Liver (tissue), 9 donors: ENCODE data around the gene DOP1B. TPM values are rescaled to one million over a fixed set of nuclear protein-coding genes. Genes with fewer than 3 reads are reported as not detected.
A peak's percentile ranks its signal among the peaks of the same experiment; 100 is the strongest.

Experiments
- DNase-seq: peaks from one replicate; pipeline ENCODE4 v3.0.0-alpha.2; 2017; ENCODE audit warnings: low spot score
- H3K27ac ChIP-seq, 2 donors: one replicate each; pipeline ENCODE4 v1.7.0; 2013; ENCODE audit warnings: inconsistent platforms in 2 of 2, low read length in 2 of 2, control low read depth in 1 of 2, low read depth in 1 of 2, mild to moderate bottlenecking in 1 of 2
- H3K27me3 ChIP-seq, 4 donors: one replicate each; pipeline versions ENCODE4 v1.6.1 to v1.7.0; 2013; ENCODE audit warnings: low read length in 3 of 4, inconsistent platforms in 1 of 4, mild to moderate bottlenecking in 1 of 4, moderate library complexity in 1 of 4; ENCODE audit not compliant: control insufficient read depth in 4 of 4, insufficient read depth in 4 of 4
- H3K36me3 ChIP-seq, 4 donors: one replicate each; pipeline versions ENCODE4 v1.6.1 to v1.7.0; 2013; ENCODE audit warnings: low read length in 3 of 4, mild to moderate bottlenecking in 3 of 4, low read depth in 1 of 4, moderate library complexity in 1 of 4; ENCODE audit not compliant: control insufficient read depth in 4 of 4, insufficient read depth in 3 of 4
- H3K4me1 ChIP-seq, 4 donors: one replicate each; pipeline versions ENCODE4 v1.6.1 to v1.7.0; 2013; ENCODE audit warnings: low read length in 3 of 4, mild to moderate bottlenecking in 3 of 4, moderate library complexity in 1 of 4; ENCODE audit not compliant: control insufficient read depth in 4 of 4, insufficient read depth in 4 of 4
- H3K4me3 ChIP-seq, 3 donors: one replicate each; pipeline versions ENCODE4 v1.6.1 to v1.7.0; 2013; ENCODE audit warnings: low read length in 3 of 3, control low read depth in 1 of 3, low read depth in 1 of 3, mild to moderate bottlenecking in 1 of 3
- H3K9ac ChIP-seq, 2 donors: one replicate each; pipeline ENCODE4 v1.7.0; 2013; ENCODE audit warnings: low read length in 2 of 2, mild to moderate bottlenecking in 2 of 2, moderate library complexity in 2 of 2, control low read depth in 1 of 2, low read depth in 1 of 2
- H3K9me3 ChIP-seq, 4 donors: one replicate each; pipeline versions ENCODE4 v1.6.1 to v1.7.0; 2013; ENCODE audit warnings: low read length in 3 of 4; ENCODE audit not compliant: control insufficient read depth in 4 of 4
- CTCF ChIP-seq: fragments of 150-350 bp; IDR thresholded peaks from 2 replicates; pipeline ENCODE4 v1.5.1; 2017; ENCODE audit warnings: improper control_type of control experiment, low read depth, low read length; ENCODE audit not compliant: missing input control
- EGR1 ChIP-seq, 2 donors: IDR thresholded peaks; 2 replicates each; pipeline ENCODE4 v1.6.1; 2016 to 2018; ENCODE audit warnings: antibody characterized with exemption in 2 of 2, low read depth in 2 of 2
- FOXA1 ChIP-seq: IDR thresholded peaks from 2 replicates; pipeline ENCODE4 v1.6.1; 2016; ENCODE audit warnings: antibody characterized with exemption
- FOXA2 ChIP-seq: IDR thresholded peaks from 2 replicates; pipeline ENCODE4 v1.6.1; 2016; ENCODE audit warnings: antibody characterized with exemption
- GABPA ChIP-seq, 2 donors: IDR thresholded peaks in 1 of 2; conservative IDR thresholded peaks in 1 of 2; 2 replicates each; pipeline ENCODE4 v1.6.1; 2016; ENCODE audit warnings: antibody characterized with exemption in 2 of 2, mild to moderate bottlenecking in 1 of 2, moderate library complexity in 1 of 2
- HNF4A ChIP-seq, 2 donors: conservative IDR thresholded peaks; 2 replicates each; pipeline ENCODE4 v1.6.1; 2016; ENCODE audit warnings: antibody characterized with exemption in 2 of 2, mild to moderate bottlenecking in 2 of 2
- HNF4G ChIP-seq: IDR thresholded peaks from 2 replicates; pipeline ENCODE4 v1.6.1; 2016; ENCODE audit warnings: antibody characterized with exemption
- JUND ChIP-seq, 2 donors: IDR thresholded peaks; 2 replicates each; pipeline ENCODE4 v1.6.1; 2016; ENCODE audit warnings: antibody characterized with exemption in 2 of 2
- NR2F2 ChIP-seq: IDR thresholded peaks from 2 replicates; pipeline ENCODE4 v1.6.1; 2016; ENCODE audit warnings: antibody characterized with exemption
- RAD21 ChIP-seq, 2 donors: IDR thresholded peaks; 2 replicates each; pipeline ENCODE4 v1.6.1; 2016; ENCODE audit warnings: antibody characterized with exemption in 2 of 2, mild to moderate bottlenecking in 2 of 2
- RXRA ChIP-seq, 2 donors: IDR thresholded peaks; 2 replicates each; pipeline ENCODE4 v1.6.1; 2017 to 2018; ENCODE audit warnings: antibody characterized with exemption in 2 of 2, mild to moderate bottlenecking in 1 of 2
- SP1 ChIP-seq: IDR thresholded peaks from 2 replicates; pipeline ENCODE4 v1.6.1; 2018; ENCODE audit warnings: antibody characterized with exemption, mild to moderate bottlenecking
- TAF1 ChIP-seq: conservative IDR thresholded peaks from 2 replicates; pipeline ENCODE4 v1.6.1; 2016; ENCODE audit warnings: antibody characterized with exemption, mild to moderate bottlenecking
- YY1 ChIP-seq: IDR thresholded peaks from 2 replicates; pipeline ENCODE4 v1.6.1; 2016; ENCODE audit warnings: antibody characterized with exemption, mild to moderate bottlenecking
- ZBTB33 ChIP-seq: IDR thresholded peaks from 2 replicates; pipeline ENCODE4 v1.6.1; 2016; ENCODE audit warnings: antibody characterized with exemption
- WGBS: extraction: QIAGEN DNeasy Blood & Tissue Kit; methylation state at CpG from one replicate; pipeline ENCODE4 v1.1.7; 2013; 5-methylcytosine and 5-hydroxymethylcytosine counted together
- polyA plus RNA-seq, 2 donors: library from polyadenylated mRNA; stranded (reverse) in 1 of 2; unstranded in 1 of 2; fragments of 200-250 nt in 1 of 2; fragments of >200 nt in 1 of 2; fragmentation: Nextera tagmentation in 1 of 2; extraction: Ambion mirVana in 1 of 2; gene quantifications; one replicate each; pipeline versions ENCODE4 v1.2.1 to v1.2.3, GENCODE V29; 2013 to 2015
- total RNA-seq, 2 donors: library from RNA; depleted of rRNA; stranded (reverse); fragments of >200 nt; gene quantifications; one replicate each; pipeline ENCODE4 v1.2.3, GENCODE V29; 2014
- TF ChIP-seq, protein P1 (sequence below): IDR thresholded peaks from 2 replicates; pipeline ENCODE4 v1.6.1; 2016; ENCODE audit warnings: antibody characterized with exemption
- TF ChIP-seq, protein P2 (sequence below): IDR thresholded peaks from 2 replicates; pipeline ENCODE4 v1.6.1; 2016; ENCODE audit warnings: antibody characterized with exemption, mild to moderate bottlenecking
- TF ChIP-seq, protein P3 (sequence below): IDR thresholded peaks from 2 replicates; pipeline ENCODE4 v1.6.1; 2016; ENCODE audit warnings: antibody characterized with exemption
- donor health status: healthy.
- donor health status: healthy.
- donor health status: healthy.
- donor health status: healthy.
- donor health status: healthy.

The DOP1B gene
- total and polyA plus RNA-seq, 4 donors, result 5.8 to 7.1 (median 6.3) TPM

DNA sequence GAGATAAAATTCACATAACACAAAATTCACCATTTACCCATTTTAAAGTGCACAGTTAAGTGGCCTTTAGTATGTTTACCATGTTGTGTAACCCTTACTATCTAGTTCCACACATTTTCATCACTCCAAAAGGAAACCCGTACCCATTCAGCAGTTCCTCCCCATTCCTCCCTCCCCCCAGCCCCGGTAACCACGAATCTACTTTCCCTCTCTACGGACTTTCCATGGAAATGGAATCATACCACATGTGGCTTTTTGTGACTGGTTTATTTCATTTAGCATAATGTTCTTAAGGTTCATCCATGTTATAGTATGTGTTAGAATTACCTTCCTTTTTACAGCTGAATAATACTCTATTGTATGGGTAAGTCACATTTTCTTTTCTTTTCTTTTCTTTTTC lies 10.9 kb downstream of the DOP1B start:
- WGBS, result 66% methylated on average over 4 of the region's 4 CpGs
- H3K4me3 ChIP-seq, result no peak overlapping the region
- TF ChIP-seq HNF4A (conservative IDR thresholded peaks at IDR 0.05) (peak; percentile 29 to 37), NR2F2 (no peak)
- DNase-seq, result no peak
- H3K27me3 ChIP-seq, result no peaks in the 10 kb centered on the region
- H3K9me3 ChIP-seq, result no peaks in the 10 kb centered on the region
- H3K27ac ChIP-seq, result no peak overlapping the region
- peaks cover 4 to 26% (median 8%) of the 10 kb centered on the region in 4 donors for H3K4me1 ChIP-seq
- peaks cover 0 to 2% (median 0%) of the 10 kb centered on the region in 4 donors for H3K36me3 ChIP-seq
- H3K9ac ChIP-seq, result no peak overlapping the region

- WGBS, result 92% methylated on average over 19 of the region's 19 CpGs
- H3K27ac ChIP-seq, result no peak overlapping the region
- no peaks in the 10 kb centered on the region for H3K9me3 ChIP-seq
- peaks cover 0 to 2% (median 0%) of the 10 kb centered on the region in 4 donors for H3K36me3 ChIP-seq
- H3K27me3 ChIP-seq, result no peaks in the 10 kb centered on the region
- TF ChIP-seq, protein P1, sequence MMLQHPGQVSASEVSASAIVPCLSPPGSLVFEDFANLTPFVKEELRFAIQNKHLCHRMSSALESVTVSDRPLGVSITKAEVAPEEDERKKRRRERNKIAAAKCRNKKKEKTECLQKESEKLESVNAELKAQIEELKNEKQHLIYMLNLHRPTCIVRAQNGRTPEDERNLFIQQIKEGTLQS, result no peak
- TF ChIP-seq JUND (IDR thresholded peaks at IDR 0.05), result no peak
- TF ChIP-seq, protein P2, sequence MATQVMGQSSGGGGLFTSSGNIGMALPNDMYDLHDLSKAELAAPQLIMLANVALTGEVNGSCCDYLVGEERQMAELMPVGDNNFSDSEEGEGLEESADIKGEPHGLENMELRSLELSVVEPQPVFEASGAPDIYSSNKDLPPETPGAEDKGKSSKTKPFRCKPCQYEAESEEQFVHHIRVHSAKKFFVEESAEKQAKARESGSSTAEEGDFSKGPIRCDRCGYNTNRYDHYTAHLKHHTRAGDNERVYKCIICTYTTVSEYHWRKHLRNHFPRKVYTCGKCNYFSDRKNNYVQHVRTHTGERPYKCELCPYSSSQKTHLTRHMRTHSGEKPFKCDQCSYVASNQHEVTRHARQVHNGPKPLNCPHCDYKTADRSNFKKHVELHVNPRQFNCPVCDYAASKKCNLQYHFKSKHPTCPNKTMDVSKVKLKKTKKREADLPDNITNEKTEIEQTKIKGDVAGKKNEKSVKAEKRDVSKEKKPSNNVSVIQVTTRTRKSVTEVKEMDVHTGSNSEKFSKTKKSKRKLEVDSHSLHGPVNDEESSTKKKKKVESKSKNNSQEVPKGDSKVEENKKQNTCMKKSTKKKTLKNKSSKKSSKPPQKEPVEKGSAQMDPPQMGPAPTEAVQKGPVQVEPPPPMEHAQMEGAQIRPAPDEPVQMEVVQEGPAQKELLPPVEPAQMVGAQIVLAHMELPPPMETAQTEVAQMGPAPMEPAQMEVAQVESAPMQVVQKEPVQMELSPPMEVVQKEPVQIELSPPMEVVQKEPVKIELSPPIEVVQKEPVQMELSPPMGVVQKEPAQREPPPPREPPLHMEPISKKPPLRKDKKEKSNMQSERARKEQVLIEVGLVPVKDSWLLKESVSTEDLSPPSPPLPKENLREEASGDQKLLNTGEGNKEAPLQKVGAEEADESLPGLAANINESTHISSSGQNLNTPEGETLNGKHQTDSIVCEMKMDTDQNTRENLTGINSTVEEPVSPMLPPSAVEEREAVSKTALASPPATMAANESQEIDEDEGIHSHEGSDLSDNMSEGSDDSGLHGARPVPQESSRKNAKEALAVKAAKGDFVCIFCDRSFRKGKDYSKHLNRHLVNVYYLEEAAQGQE, result no peak
- no peak for TF ChIP-seq HNF4G
- TF ChIP-seq, protein P3, sequence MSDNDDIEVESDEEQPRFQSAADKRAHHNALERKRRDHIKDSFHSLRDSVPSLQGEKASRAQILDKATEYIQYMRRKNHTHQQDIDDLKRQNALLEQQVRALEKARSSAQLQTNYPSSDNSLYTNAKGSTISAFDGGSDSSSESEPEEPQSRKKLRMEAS, result no peak
- no peak for TF ChIP-seq NR2F2
- no peak for TF ChIP-seq FOXA1
- no peak for TF ChIP-seq YY1
- TF ChIP-seq SP1, result no peak
- no peak for TF ChIP-seq ZBTB33
- no peak for TF ChIP-seq EGR1 (IDR thresholded peaks at IDR 0.05; ENCODE audit: low read depth in 2 of 2)
- no peak for TF ChIP-seq FOXA2
- no peak for TF ChIP-seq HNF4A (conservative IDR thresholded peaks at IDR 0.05)
- TF ChIP-seq GABPA (IDR thresholded peaks at IDR 0.05 in 1 of 2, conservative IDR thresholded peaks at IDR 0.05 in 1 of 2), result no peak
- no peak for TF ChIP-seq CTCF
- no peak for TF ChIP-seq TAF1
- TF ChIP-seq RAD21 (IDR thresholded peaks at IDR 0.05), result no peak
- TF ChIP-seq RXRA (IDR thresholded peaks at IDR 0.05), result no peak
- no peak overlapping the region for H3K9ac ChIP-seq
- H3K4me1 ChIP-seq, result peaks cover 0 to 14% (median under 1%) of the 10 kb centered on the region in 4 donors
- no peak overlapping the region for H3K4me3 ChIP-seq
- no peak for DNase-seq
Measured at GRCh38 chr21:36169470-36170128, 13.0 kb downstream of the DOP1B start.
